IMR-90 (cell line): ENCODE results near the gene KRT36. TPM values are rescaled to one million over a fixed set of nuclear protein-coding genes. Genes with fewer than 3 reads are reported as not detected.
A peak's percentile ranks its signal among the peaks of the same experiment; 100 is the strongest.

Experiments
- ATAC-seq: fragments of 200-7000 bp; cut with Tn5 transposase; 2 replicates; pipeline ENCODE4 v1.9.1; 2020; ENCODE audit warnings: low read depth, mild to moderate bottlenecking, moderate library complexity
- BruUV-seq: library from RNA; stranded (reverse); fragments of 400-500 nt; replicated peaks from 2 replicates; lab custom pipeline; 2021; lab: Mats Ljungman, UMichigan
- CTCF ChIA-PET: fragments of 300-600 bp; formaldehyde crosslinking; extraction: SDS; loops from one replicate; lab custom pipeline; 2021; ENCODE audit warnings: antibody characterized with exemption; lab: Yijun Ruan, JAX
- POLR2A ChIA-PET: fragments of 300-600 bp; sonication (Branson Sonifier 250); formaldehyde crosslinking; loops from one replicate; lab custom pipeline; 2022; ENCODE audit warnings: antibody characterized with exemption; ENCODE audit not compliant: unreplicated experiment; lab: Charles Lee
- DNase-seq: peaks from one replicate; pipeline ENCODE4 v3.0.0; 2013
- H2AFZ ChIP-seq: replicated peaks from 2 replicates; pipeline ENCODE3; 2013; ENCODE audit warnings: low read length, mild to moderate bottlenecking; ENCODE audit not compliant: poor library complexity
- H2AK5ac ChIP-seq: 2 replicates; pipeline ENCODE4 v1.6.1; 2013; ENCODE audit warnings: low read depth, low read length, inconsistent platforms
- H2AK9ac ChIP-seq: replicated peaks from 2 replicates; pipeline ENCODE3; 2013; ENCODE audit warnings: mild to moderate bottlenecking, low read depth, low read length, moderate library complexity; ENCODE audit not compliant: poor library complexity
- H2BK120ac ChIP-seq: 2 replicates; pipeline ENCODE4 v1.6.1; 2013; ENCODE audit warnings: low read depth, low read length, inconsistent platforms
- H2BK15ac ChIP-seq: 3 replicates; pipeline ENCODE4 v1.6.1; 2013; ENCODE audit warnings: low read depth, low read length, inconsistent platforms
- H2BK20ac ChIP-seq: 2 replicates; pipeline ENCODE4 v1.6.1; 2013; ENCODE audit warnings: low read depth, mild to moderate bottlenecking, inconsistent platforms, low read length, moderate library complexity
- H2BK5ac ChIP-seq: 2 replicates; pipeline ENCODE4 v1.6.1; 2013; ENCODE audit warnings: mild to moderate bottlenecking, low read depth, low read length, inconsistent platforms; ENCODE audit not compliant: poor library complexity, severe bottlenecking
- H3K14ac ChIP-seq: replicated peaks from 2 replicates; pipeline ENCODE4 v1.6.1; 2013; ENCODE audit warnings: low read depth, low read length, inconsistent platforms
- H3K18ac ChIP-seq: 2 replicates; pipeline ENCODE4 v1.6.1; 2013; ENCODE audit warnings: low read depth, low read length, control low read depth
- H3K23ac ChIP-seq: 2 replicates; pipeline ENCODE4 v1.6.1; 2013; ENCODE audit warnings: low read depth, low read length, inconsistent platforms
- H3K27ac ChIP-seq: 2 replicates; pipeline ENCODE4 v1.5.1; 2013; ENCODE audit warnings: mild to moderate bottlenecking, control low read depth, low read length; ENCODE audit not compliant: insufficient read depth
- H3K27me3 ChIP-seq: 2 replicates; pipeline ENCODE4 v1.6.1; 2013; ENCODE audit warnings: low read length; ENCODE audit not compliant: control insufficient read depth, insufficient read depth
- H3K36me3 ChIP-seq: 2 replicates; pipeline ENCODE4 v1.6.1; 2013; ENCODE audit warnings: low read length, mixed read lengths; ENCODE audit not compliant: control insufficient read depth, insufficient read depth
- H3K4ac ChIP-seq: 2 replicates; pipeline ENCODE4 v1.6.1; 2013; ENCODE audit warnings: low read depth, low read length, inconsistent platforms
- H3K4me1 ChIP-seq: 2 replicates; pipeline ENCODE4 v1.6.1; 2013; ENCODE audit warnings: low read length, mixed read lengths; ENCODE audit not compliant: control insufficient read depth, insufficient read depth
- H3K4me2 ChIP-seq: 2 replicates; pipeline ENCODE4 v1.6.1; 2013; ENCODE audit warnings: low read depth, mild to moderate bottlenecking, control low read depth, low read length, moderate library complexity
- H3K4me3 ChIP-seq: 2 replicates; pipeline ENCODE4 v1.5.1; 2013; ENCODE audit warnings: low read depth, mild to moderate bottlenecking, control low read depth, low read length, moderate library complexity; ENCODE audit not compliant: insufficient read depth
- H3K56ac ChIP-seq: 2 replicates; pipeline ENCODE4 v1.6.1; 2013; ENCODE audit warnings: low read length, inconsistent platforms; ENCODE audit not compliant: insufficient read depth; ENCODE audit errors: extremely low read depth
- H3K79me1 ChIP-seq, 2 experiments: 2 replicates each; pipeline ENCODE4 v1.6.1; 2013; ENCODE audit warnings: low read length in 2 of 2, inconsistent platforms in 1 of 2, low read depth in 1 of 2
- H3K9ac ChIP-seq: 2 replicates; pipeline ENCODE4 v1.6.1; 2013; ENCODE audit warnings: low read depth, low read length, control low read depth
- H3K9me1 ChIP-seq: 2 replicates; pipeline ENCODE4 v1.6.1; 2013; ENCODE audit warnings: low read length, inconsistent platforms; ENCODE audit not compliant: insufficient read depth
- H3K9me3 ChIP-seq: 2 replicates; pipeline ENCODE4 v1.6.1; 2013; ENCODE audit warnings: low read length; ENCODE audit not compliant: control insufficient read depth, insufficient read depth
- H4K20me1 ChIP-seq: 2 replicates; pipeline ENCODE4 v1.6.1; 2013; ENCODE audit warnings: low read length, inconsistent platforms; ENCODE audit not compliant: insufficient read depth
- H4K5ac ChIP-seq: 2 replicates; pipeline ENCODE4 v1.6.1; 2013; ENCODE audit warnings: mild to moderate bottlenecking, low read depth, low read length, control low read depth
- H4K8ac ChIP-seq, 2 experiments: 2 replicates each; pipeline ENCODE4 v1.6.1; 2013; ENCODE audit warnings: low read depth in 2 of 2, low read length in 2 of 2, control low read depth in 1 of 2, inconsistent platforms in 1 of 2
- H4K91ac ChIP-seq: 2 replicates; pipeline ENCODE4 v1.6.1; 2013; ENCODE audit warnings: low read depth, low read length, inconsistent platforms; ENCODE audit not compliant: insufficient read depth
- FOS ChIP-seq: fragments of 150-350 bp; IDR thresholded peaks from 2 replicates; pipeline ENCODE4 v1.6.1; 2016; ENCODE audit warnings: low read depth, low read length
- RFX5 ChIP-seq: IDR thresholded peaks from 2 replicates; pipeline ENCODE4 v1.8.0; 2012; ENCODE audit warnings: low read depth, mild to moderate bottlenecking, low read length, moderate library complexity
- WGBS, 2 experiments: methylation state at CpG; one replicate each; pipeline versions ENCODE4 v1.1.5 to v1.1.7; 2013; ENCODE audit warnings: missing lambda C conversion rate in 2 of 2; ENCODE audit not compliant: insufficient read length in 1 of 2; ENCODE audit errors: extremely low coverage in 2 of 2; 5-methylcytosine and 5-hydroxymethylcytosine counted together
- dilution Hi-C: fragments of 300-500 bp; cut with HindIII; formaldehyde crosslinking; loops from one replicate; pipeline ENCODE4 v1.14.3; 2018; ENCODE audit warnings: low sequenced_read_pairs; ENCODE audit not compliant: unreplicated experiment
- in situ Hi-C: fragments of 300-500 bp; cut with MboI; formaldehyde crosslinking; loops from 3 replicates; pipeline ENCODE4 v1.14.3; 2019; ENCODE audit warnings: low sequenced_read_pairs, inconsistent platforms, mixed read lengths
- intact Hi-C: fragments of 100-400 bp; cut with micrococcal nuclease; formaldehyde crosslinking; loops from 2 replicates; pipeline ENCODE4 v1.10.0; 2022
- polyA plus RNA-seq, 3 experiments: library from polyadenylated mRNA; depleted of rRNA; stranded (reverse); fragments of >200 nt; gene quantifications; 2 replicates each; pipeline ENCODE4 v1.2.3, GENCODE V29; 2012; ENCODE audit warnings: low replicate concordance in 1 of 3
- total RNA-seq: library from RNA; depleted of rRNA; stranded (reverse); fragments of >200 nt; gene quantifications from 2 replicates; pipeline ENCODE4 v1.2.3, GENCODE V29; 2012

The KRT36 gene
- total and polyA plus RNA-seq, 2 of the 4 experiments (the other 2 are of a cell fraction), result not detected

GRCh38 chr17:41442739-41443138 lies 47.0 kb downstream of the KRT36 start:
- no TSS peak for BruUV-seq
- no peak overlapping the region for H2AK5ac ChIP-seq

More at GRCh38 chr17:41442739-41443138, 47.0 kb downstream of the KRT36 start:
- Histone ChIP-seq H3K79me1 (no peaks in the 10 kb centered on the region), H3K4me3 (no peak overlapping the region), H4K8ac (no peak overlapping the region), H2BK15ac (0 out of 3 replicates have a peak overlapping the region, but pooled peaks have one; percentile 35), H2BK5ac (no peak overlapping the region), H3K18ac (no peak overlapping the region; the same call in 1 of the 2 replicates), H3K27ac (no peak overlapping the region), H3K56ac (no peak overlapping the region), H3K4me1 (peaks cover 10% of the 10 kb centered on the region), H3K4me2 (no peak overlapping the region), H3K4ac (no peak overlapping the region), H3K27me3 (no peaks in the 10 kb centered on the region), H2AFZ (no peak overlapping the region), H2AK9ac (no peak overlapping the region), H3K36me3 (no peaks in the 10 kb centered on the region), H4K91ac (no peak overlapping the region), H4K5ac (no peak overlapping the region), H3K9ac (no peak overlapping the region), H3K9me3 (no peaks in the 10 kb centered on the region), H3K23ac (no peak overlapping the region), H3K14ac (peak overlapping the region; percentile 62; the same call in 1 of the 2 replicates), H2BK20ac (peak overlapping the region; percentile 23; the same call in 1 of the 2 replicates), H3K9me1 (peaks cover 4% of the 10 kb centered on the region), H2BK120ac (peak overlapping the region; percentile 13; the same call in 1 of the 2 replicates), H4K20me1 (no peaks in the 10 kb centered on the region)
- dilution Hi-C loops (no loop called here), in situ Hi-C loops (no loop called here), intact Hi-C loops (no loop called here)
- ChIA-PET POLR2A (no interaction called here), CTCF (interaction anchor here (0.6 kb wide), 1 partner anchor 10 kb away, joined by 5 read pairs; no protein-coding TSS in a partner anchor)
- 73% methylated on average over 3 of the region's 4 CpGs; no CpG with 5 or more reads in 1 of the 2 experiments for WGBS, 2 experiments
- DNase-seq, result peak; percentile 57
- TF ChIP-seq RFX5 (no peak), FOS (peak; percentile 28; the same call in 1 of the 2 replicates)
- no peak for ATAC-seq
